Psoas muscle (tissue), 8 donors: ENCODE measurements around the gene C19orf73. TPM values are rescaled to one million over a fixed set of nuclear protein-coding genes. Genes with fewer than 3 reads are reported as not detected.

Experiments
- ATAC-seq, 4 donors: fragments of 200-7000 bp; cut with Tn5 transposase; one replicate each; pipeline ENCODE4 v1.9.1; 2020; ENCODE audit warnings: moderate library complexity in 3 of 4, mild to moderate bottlenecking in 2 of 4
- DNase-seq, 2 donors: peaks; one replicate each; pipeline ENCODE4 v3.0.0-alpha.2; 2020
- H3K27ac ChIP-seq: fragments of 200-600 bp; one replicate; pipeline ENCODE4 v1.8.0; 2022
- H3K27me3 ChIP-seq, 3 donors: fragments of 200-600 bp in 1 of 3; one replicate each; pipeline versions ENCODE4 v1.6.1 to v1.8.0; 2013 to 2022; ENCODE audit warnings: low read length in 2 of 3, mild to moderate bottlenecking in 2 of 3, moderate library complexity in 1 of 3; ENCODE audit not compliant: insufficient read depth in 3 of 3
- H3K36me3 ChIP-seq, 2 donors: fragments of 200-600 bp in 1 of 2; one replicate each; pipeline versions ENCODE4 v1.6.1 to v1.8.0; 2013 to 2022; ENCODE audit warnings: low read depth in 1 of 2, mild to moderate bottlenecking in 1 of 2, moderate library complexity in 1 of 2; ENCODE audit not compliant: insufficient read depth in 1 of 2
- H3K4me1 ChIP-seq: fragments of 200-600 bp; one replicate; pipeline ENCODE4 v1.8.0; 2022
- H3K4me3 ChIP-seq: fragments of 200-600 bp; one replicate; pipeline ENCODE4 v1.8.0; 2022; ENCODE audit warnings: mild to moderate bottlenecking
- H3K9me3 ChIP-seq: fragments of 200-600 bp; one replicate; pipeline ENCODE4 v1.8.0; 2022
- WGBS, 3 donors: extraction: QIAGEN DNeasy Blood & Tissue Kit; methylation state at CpG; one replicate each; pipeline versions ENCODE4 v1.1.6 to v1.1.7; 2013; 5-methylcytosine and 5-hydroxymethylcytosine counted together
- intact Hi-C, 2 donors: fragments of 100-400 bp; cut with DNase I; formaldehyde crosslinking; loops; one replicate each; pipeline versions ENCODE4 v1.11.0 to v1.14.2; 2022
- polyA plus RNA-seq, 3 donors: library from polyadenylated mRNA; stranded (reverse); fragments of 200-250 nt; gene quantifications; one replicate each; pipeline ENCODE4 v1.2.3, GENCODE V29; 2013
- total RNA-seq, 4 donors: library from RNA; stranded (reverse); fragmentation: NEBNext Ultra II Directional in 2 of 4; extraction: Animal tissue kit (Norgen Biotek cat#: 25700) in 2 of 4; gene quantifications; one replicate each; pipeline versions ENCODE4 v1.2.1 to v1.2.4, GENCODE V29; 2021 to 2023
- TF ChIP-seq, protein P1 (sequence below): fragments of 200-600 bp; IDR thresholded peaks from one replicate; pipeline ENCODE4 v1.8.0; 2022; ENCODE audit warnings: antibody characterized with exemption
- donor health status: healthy with polysubstance abuse.
- donor health status: DM: no; HTN: no; CAD: no; lungs with moderate emphysema.
- donor health status: Bipolar disorder and iron deficiency.
- donor health status: healthy.
- donor health status: DM: yes; HTN: yes; CAD: no.
- donor health status: DM: no; HTN: no; CAD: no.
- donor health status: DM: no; HTN: no; CAD: no.
- donor health status: DM: yes; HTN: yes; CAD: no.

Gene C19orf73
- total and polyA plus RNA-seq, 7 donors, result 0.54 to 1.9 (median 1.6) TPM

- TF ChIP-seq, protein P1, sequence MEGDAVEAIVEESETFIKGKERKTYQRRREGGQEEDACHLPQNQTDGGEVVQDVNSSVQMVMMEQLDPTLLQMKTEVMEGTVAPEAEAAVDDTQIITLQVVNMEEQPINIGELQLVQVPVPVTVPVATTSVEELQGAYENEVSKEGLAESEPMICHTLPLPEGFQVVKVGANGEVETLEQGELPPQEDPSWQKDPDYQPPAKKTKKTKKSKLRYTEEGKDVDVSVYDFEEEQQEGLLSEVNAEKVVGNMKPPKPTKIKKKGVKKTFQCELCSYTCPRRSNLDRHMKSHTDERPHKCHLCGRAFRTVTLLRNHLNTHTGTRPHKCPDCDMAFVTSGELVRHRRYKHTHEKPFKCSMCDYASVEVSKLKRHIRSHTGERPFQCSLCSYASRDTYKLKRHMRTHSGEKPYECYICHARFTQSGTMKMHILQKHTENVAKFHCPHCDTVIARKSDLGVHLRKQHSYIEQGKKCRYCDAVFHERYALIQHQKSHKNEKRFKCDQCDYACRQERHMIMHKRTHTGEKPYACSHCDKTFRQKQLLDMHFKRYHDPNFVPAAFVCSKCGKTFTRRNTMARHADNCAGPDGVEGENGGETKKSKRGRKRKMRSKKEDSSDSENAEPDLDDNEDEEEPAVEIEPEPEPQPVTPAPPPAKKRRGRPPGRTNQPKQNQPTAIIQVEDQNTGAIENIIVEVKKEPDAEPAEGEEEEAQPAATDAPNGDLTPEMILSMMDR, result no peak
- ATAC-seq (no peak), DNase-seq (no peak)
- H3K27ac ChIP-seq, result no peak overlapping the region
- no peaks in the 10 kb centered on the region for H3K9me3 ChIP-seq
- peaks cover 8 to 100% of the 10 kb centered on the region in 2 donors for H3K36me3 ChIP-seq
- no peak overlapping the region for H3K4me3 ChIP-seq
- 85 to 89% (median 86%) methylated on average over 27 to 33 of the region's 33 CpGs for WGBS, 3 donors
- intact Hi-C loops, result no loop called here
- H3K4me1 ChIP-seq, result peaks cover 20% of the 10 kb centered on the region
- no peaks in the 10 kb centered on the region for H3K27me3 ChIP-seq
These were observed 15.4 kb downstream of the C19orf73 start for GRCh38 chr19:49103331-49104085.

- H3K4me1 ChIP-seq, result peaks cover 31% of the 10 kb centered on the region
- 70 to 79% (median 74%) methylated on average over 12 of the region's 12 CpGs for WGBS, 3 donors
- no peak overlapping the region for H3K4me3 ChIP-seq
- H3K27me3 ChIP-seq, result no peaks in the 10 kb centered on the region
- TF ChIP-seq, protein P1, result no peak
- no peak for DNase-seq
- ATAC-seq, result no peak
- intact Hi-C loops, result no loop called here
- no peaks in the 10 kb centered on the region for H3K9me3 ChIP-seq
- H3K27ac ChIP-seq, result no peak overlapping the region
- peaks cover 8 to 97% of the 10 kb centered on the region in 2 donors for H3K36me3 ChIP-seq
These were observed 16.6 kb downstream of the C19orf73 start for GRCh38 chr19:49102303-49102702.

- H3K4me3 ChIP-seq, result no peak overlapping the region
- H3K36me3 ChIP-seq, result peaks cover 8 to 97% of the 10 kb centered on the region in 2 donors
- no peaks in the 10 kb centered on the region for H3K9me3 ChIP-seq
- peak overlapping the region; percentile 9 for H3K27ac ChIP-seq
- H3K27me3 ChIP-seq, result no peaks in the 10 kb centered on the region
- H3K4me1 ChIP-seq, result peaks cover 36% of the 10 kb centered on the region
- intact Hi-C loops, result no loop called here
- DNase-seq, result no peak
- TF ChIP-seq, protein P1, result no peak
- 79 to 83% (median 80%) methylated on average over 12 of the region's 12 CpGs for WGBS, 3 donors
- ATAC-seq, result no peak
These were observed 17.8 kb downstream of the C19orf73 start for GRCh38 chr19:49101160-49101559.

GRCh38 chr19:49098795-49099194, 20.1 kb downstream of the C19orf73 start:
- peak; percentile 30 to 52 (median 44) for ATAC-seq
- H3K27ac ChIP-seq, result peak overlapping the region; percentile 23
- intact Hi-C loops, result loop anchor here (1.0 to 5.0 kb wide), 3 partner anchors 44 to 99 kb away; no protein-coding TSS in a partner anchor

More at GRCh38 chr19:49098795-49099194, 20.1 kb downstream of the C19orf73 start:
- Histone ChIP-seq H3K4me1 (peaks cover 55% of the 10 kb centered on the region), H3K4me3 (no peak overlapping the region), H3K9me3 (no peaks in the 10 kb centered on the region), H3K27me3 (no peaks in the 10 kb centered on the region), H3K36me3 (peaks cover 8 to 88% of the 10 kb centered on the region in 2 donors)
- no peak for DNase-seq
- 43 to 48% (median 46%) methylated on average over 4 of the region's 4 CpGs for WGBS, 3 donors
- TF ChIP-seq, protein P1, result no peak
